Uterus (tissue), 2 donors: ENCODE measurements around the gene TRIO.

ENCODE experiments used
- CTCF ChIP-seq, 4 experiments: fragments of 200-600 bp in 2 of 4; fragments of 450-650 bp in 2 of 4; sonication (generic) in 2 of 4; IDR thresholded peaks; one replicate each; pipeline ENCODE4 v1.5.1; 2016 to 2019; ENCODE audit warnings: antibody characterized with exemption in 4 of 4, mild to moderate bottlenecking in 2 of 4, moderate library complexity in 1 of 4
- POLR2A ChIP-seq, 2 donors: fragments of 450-650 bp; IDR thresholded peaks; one replicate each; pipeline ENCODE4 v1.6.1; 2016; ENCODE audit warnings: antibody characterized with exemption in 2 of 2, mild to moderate bottlenecking in 1 of 2, moderate library complexity in 1 of 2

- TF ChIP-seq CTCF (IDR thresholded peaks at IDR 0.05): no peak
- TF ChIP-seq POLR2A (IDR thresholded peaks at IDR 0.05): no peak
Observed at GRCh38 chr5:14367364-14367763, 224.2 kb downstream of the TRIO start.
